ELF-1 (cell line): ENCODE measurements around the gene ITPRIPL1.
A peak's percentile ranks its signal among the peaks of the same experiment; 100 is the strongest.

Experiments
- DNase-seq: peaks from one replicate; pipeline ENCODE4 v3.0.0-alpha.2; 2016; ENCODE audit warnings: low read depth, low spot score

The ITPRIPL1 gene

GRCh38 chr2:96320728-96321622 is 4.1 kb upstream of the ITPRIPL1 start:
- DNase-seq = peak; percentile 60

GRCh38 chr2:96323849-96324248 is 1.3 kb upstream of the ITPRIPL1 start:
- no peak for DNase-seq

DNA sequence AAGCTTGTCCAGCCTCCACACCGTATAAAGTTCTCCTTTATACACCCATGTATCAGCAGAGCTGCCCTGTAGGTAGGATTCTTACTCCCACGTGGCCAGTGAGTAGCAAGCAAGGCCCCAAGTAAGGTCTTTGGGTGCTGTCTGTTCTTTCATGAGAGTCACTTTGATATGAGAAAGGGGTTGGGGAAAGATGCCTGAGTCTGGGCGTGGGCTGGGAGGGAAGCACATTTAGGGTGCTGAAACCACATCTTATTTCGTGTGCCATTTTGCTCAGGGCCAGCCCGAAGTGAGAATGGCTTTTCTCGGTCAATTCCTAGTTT is 436 bp upstream of the ITPRIPL1 start:
- DNase-seq = no peak

GRCh38 chr2:96325884-96326255 is 753 bp downstream of the ITPRIPL1 start:
- no peak for DNase-seq

- DNase-seq = no peak
These were observed 1.4 kb downstream of the ITPRIPL1 start for GRCh38 chr2:96326564-96326963.

DNA sequence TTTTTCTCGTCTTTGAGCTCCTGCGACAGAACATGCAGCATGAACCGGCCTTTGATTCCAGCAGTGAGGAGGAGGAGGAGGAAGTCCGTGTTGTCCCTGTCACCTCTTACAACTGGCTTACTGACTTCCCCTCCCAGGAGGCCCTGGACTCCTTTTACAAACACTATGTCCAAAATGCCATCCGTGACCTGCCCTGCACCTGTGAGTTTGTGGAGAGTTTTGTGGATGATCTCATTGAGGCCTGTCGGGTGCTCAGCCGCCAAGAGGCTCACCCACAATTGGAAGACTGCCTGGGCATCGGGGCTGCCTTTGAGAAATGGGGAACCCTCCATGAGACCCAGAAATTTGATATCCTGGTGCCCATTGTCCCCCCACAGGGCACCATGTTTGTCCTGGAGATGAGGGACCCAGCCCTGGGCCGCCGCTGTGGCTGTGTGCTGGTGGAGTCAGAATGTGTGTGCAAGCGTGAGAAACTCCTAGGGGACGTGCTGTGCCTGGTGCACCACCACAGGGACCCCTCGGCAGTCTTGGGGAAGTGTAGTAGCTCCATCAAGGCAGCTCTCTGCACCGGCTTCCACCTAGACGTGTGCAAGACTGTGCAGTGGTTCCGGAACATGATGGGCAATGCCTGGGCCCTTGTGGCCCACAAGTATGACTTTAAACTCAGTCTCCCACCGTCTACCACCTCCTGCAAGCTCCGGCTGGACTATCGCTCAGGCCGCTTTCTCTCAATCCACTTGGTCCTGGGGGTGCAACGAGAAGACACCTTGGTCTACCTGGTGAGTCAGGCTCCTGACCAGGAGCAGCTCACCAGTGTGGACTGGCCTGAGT is 2.1 kb downstream of the ITPRIPL1 start:
- no peak for DNase-seq

DNA sequence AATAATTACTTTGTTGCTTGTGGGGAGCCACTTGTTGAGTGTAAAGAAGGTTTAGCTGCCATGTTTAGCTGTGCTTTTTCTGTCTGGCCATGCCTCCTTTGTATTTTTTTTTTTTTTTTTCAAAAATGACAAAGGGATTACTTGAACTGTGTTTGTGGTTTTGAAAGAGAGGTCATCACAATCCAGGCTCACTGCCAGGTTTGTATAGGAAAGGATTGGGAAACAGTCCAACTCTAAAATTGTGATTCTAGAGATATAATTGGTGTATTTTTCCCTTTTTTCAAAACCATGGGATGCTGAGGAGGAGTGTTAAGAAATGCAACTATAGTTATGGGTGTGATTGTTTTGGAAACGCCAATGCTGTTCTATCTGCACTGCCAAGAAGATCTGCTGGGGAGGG is 4.3 kb downstream of the ITPRIPL1 start:
- DNase-seq = no peak

GRCh38 chr2:96329874-96330273 is 4.8 kb downstream of the ITPRIPL1 start:
- no peak for DNase-seq

- no peak for DNase-seq
These were observed 5.3 kb downstream of the ITPRIPL1 start for GRCh38 chr2:96330407-96330806.

GRCh38 chr2:96333708-96334107 is 8.6 kb downstream of the ITPRIPL1 start:
- no peak for DNase-seq

DNA sequence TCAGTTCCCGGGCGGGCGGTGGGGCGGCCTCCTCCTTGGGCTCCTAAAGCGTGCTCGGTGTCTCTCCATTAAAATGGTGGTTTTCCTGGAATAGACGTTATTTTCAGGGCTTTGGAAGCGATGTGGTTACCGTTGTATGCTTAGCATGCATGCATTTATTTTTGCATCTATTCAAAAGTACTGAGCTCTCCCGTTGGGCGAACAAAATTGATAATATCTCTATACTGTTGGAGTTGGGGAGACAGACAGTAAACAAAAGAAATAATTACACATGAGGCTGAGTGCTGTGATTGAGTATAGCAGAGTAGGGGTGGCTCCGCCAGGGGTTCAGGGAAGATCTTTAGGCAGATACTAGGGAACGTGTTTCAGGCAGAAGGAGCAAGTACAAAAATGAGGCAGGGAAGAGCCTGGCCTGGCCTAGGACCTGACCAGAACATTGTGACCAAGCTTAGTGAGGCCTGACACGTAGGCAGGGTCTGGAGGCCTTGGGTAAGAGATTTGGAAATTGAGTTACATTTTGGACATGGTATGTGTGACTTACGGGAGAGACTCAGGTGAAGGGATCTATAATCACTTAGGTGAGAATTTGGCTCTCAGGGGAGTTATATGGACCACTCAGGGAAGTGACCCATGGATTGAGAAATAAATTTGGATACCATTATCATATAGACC is 11.1 kb downstream of the ITPRIPL1 start:
- no peak for DNase-seq

GRCh38 chr2:96336873-96337272 is 11.8 kb downstream of the ITPRIPL1 start:
- no peak for DNase-seq

GRCh38 chr2:96340493-96341414 is 15.6 kb downstream of the ITPRIPL1 start:
- no peak for DNase-seq

GRCh38 chr2:96341641-96342040 is 16.5 kb downstream of the ITPRIPL1 start:
- DNase-seq = no peak

GRCh38 chr2:96342085-96342484 is 17.0 kb downstream of the ITPRIPL1 start:
- no peak for DNase-seq

DNA sequence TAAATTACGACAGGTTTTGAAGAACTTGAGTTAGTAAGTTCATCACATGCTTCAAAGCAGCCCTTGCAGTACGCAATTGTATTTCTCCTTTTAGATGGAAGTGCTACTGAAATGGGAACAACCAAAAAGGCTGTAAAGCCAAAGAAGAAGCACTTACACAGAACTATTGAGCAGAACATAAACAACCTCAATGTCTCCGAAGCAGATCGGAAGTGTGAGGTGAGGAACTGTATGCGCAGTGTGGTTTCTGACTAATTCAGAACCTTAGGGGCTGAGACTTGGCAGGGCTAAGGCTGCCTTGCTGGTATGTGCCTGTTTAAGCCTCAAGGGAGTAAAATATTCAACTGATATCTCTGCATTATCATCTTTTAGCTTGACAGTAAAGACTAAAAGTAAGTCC is 18.9 kb downstream of the ITPRIPL1 start:
- DNase-seq = no peak

DNA sequence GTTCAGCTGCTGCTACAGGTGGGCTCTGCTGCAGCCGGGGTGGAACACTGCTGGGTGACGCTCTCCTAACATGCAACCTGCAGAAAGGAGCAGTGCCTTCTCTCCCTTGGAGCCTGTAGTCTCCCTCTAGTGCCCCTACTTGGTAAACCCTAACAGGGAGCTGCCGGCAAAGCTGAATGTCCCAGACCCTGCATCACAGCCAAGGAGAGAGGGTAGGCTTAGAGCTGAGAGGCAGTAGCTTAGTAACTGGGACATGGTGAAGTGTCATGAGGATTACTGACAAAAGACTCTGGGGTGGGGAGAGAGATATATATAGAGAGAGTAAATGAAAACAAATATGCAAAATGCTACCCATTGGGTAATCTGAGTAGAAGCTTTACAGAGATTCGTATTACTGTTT is 20.3 kb downstream of the ITPRIPL1 start:
- peak; percentile 11 for DNase-seq

GRCh38 chr2:96345868-96346462 is 20.8 kb downstream of the ITPRIPL1 start:
- DNase-seq = no peak

DNA sequence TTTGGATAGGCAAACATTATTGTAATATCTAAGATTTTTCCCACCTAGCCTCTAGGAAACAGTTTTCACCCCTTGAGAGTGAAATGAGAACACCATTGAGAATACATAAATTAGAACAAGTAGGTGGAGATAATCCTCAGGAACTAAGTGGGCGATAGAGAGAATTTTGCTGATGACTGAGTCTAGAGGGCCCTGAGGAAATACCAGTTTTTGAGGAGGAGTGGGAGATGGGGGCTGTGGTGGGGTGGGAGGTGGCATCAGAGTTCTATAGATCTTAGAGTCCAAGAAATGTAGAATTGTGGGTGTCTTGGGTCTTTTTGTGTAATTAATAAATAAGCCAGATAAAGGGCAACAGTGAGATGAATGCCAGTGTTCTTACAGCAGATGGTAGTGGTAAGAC is 22.3 kb downstream of the ITPRIPL1 start:
- DNase-seq = no peak

DNA sequence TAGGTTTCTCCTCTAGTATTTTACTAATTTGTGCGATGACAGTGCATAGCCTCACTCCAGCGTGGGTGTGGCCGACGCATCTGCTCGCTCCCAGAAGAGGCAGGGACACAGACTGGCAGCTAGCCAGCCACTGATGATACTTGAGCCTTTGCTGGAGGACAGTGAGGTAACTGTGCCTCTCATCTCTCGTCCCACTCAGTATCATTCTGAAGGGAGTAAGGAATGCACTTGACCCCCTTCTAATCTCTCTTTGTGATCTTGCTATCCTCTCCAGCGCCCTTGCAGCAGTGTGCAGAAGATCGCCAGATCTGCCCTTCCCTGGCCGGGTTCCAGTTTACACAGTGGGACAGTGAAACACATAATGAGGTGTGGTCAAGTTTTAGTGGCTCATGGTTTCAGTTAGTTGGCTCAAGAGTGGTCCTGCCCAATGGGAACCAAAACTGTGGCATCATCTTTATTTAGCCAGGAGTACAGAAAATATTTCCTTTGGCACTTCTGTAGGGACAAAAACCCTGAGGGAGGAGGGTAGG is 28.0 kb downstream of the ITPRIPL1 start:
- no peak for DNase-seq
